Ammon's horn (tissue), 1 donor: ENCODE measurements around the gene LAT.
A peak's percentile ranks its signal among the peaks of the same experiment; 100 is the strongest.
"Not testable (repeated sequence)": the region's sequence is repeated elsewhere in the genome, so short reads cannot be mapped to it uniquely, and the experiment has no call there.

Experiments used
- DNase-seq: peaks from one replicate; pipeline ENCODE4 v3.0.0-alpha.2; 2016; ENCODE audit warnings: low spot score

Gene LAT

DNA sequence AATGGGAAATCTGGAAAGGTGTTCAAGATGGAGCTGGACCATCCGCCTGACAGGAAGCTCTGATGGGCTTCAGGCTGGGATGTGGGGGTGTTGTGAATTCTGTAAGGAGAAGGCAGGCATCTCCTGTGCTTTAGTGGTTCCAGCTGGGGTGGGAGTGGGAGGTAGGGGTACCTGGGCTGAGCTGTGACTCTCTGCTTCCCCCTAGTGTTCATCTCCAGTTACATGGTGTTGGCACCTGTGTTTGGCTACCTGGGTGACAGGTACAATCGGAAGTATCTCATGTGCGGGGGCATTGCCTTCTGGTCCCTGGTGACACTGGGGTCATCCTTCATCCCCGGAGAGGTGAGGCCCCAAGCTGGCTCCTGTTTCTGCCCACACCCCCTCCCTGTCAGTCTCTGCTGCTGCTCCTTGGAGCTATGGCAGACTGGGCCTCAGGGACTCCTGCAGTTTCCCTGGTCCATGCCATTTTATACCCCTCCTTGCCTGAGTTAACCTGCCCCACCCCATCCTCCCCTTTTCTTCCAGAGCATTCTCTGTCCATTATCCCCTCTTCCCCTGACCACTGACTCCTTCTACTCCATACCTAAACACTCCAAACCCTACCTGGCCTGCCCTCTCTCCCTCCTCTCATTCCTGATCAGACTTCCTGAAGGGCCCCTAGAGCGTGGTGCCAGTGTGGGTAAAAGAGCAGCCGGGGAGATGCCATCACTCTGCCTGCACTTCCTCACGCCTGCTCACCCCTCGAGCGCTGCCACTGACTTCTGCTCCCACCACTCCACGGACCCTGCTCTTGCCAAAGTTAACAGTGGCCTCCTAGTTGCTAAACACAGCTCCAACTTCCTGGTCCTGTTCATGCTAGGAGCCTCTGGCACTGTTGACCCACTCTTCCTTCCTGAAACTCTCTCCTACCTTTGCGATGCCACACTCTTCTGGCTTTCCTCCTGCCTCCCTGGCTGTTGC is 6.9 kb upstream of the LAT start:
- DNase-seq = no peak

DNA sequence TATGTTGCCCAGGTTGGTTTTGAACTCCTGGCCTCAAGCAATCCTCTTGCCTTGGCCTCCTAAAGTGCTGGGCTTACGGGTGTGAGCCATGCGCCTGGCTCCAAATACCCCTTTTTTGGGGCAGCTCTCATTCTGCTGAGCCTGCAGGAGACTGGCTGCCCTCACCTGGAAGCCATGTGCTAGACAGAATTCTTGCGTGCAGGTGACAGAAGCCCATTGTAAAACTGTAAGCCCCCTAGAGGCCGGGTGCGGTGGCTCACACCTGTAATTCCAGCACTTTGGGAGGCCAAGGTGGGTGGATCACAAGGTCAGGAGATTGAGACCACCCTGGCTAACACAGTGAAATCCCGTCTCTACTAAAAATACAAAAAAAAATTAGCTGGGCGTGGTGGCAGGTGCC is 4.5 kb upstream of the LAT start:
- not testable (repeated sequence) for DNase-seq

DNA sequence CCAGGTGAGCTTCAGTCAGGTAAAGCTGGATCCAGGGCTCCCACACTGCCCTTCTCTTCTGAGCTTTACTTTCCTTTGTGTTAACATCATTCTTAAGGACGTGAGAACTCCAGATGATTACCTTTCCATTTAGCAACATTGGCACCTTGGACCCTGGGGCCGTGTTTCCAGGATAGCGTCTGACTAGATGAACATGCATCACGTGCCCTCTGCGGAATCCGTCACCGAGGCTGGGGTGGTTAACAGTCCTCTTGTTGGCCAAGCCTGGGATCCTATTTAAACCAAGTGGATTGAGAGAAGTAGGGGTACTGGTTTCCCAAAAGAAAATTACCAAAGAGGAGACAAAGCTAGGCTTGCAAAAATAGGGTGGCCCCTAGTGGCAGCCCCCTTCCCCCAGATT is 3.9 kb upstream of the LAT start:
- DNase-seq = no peak

DNA sequence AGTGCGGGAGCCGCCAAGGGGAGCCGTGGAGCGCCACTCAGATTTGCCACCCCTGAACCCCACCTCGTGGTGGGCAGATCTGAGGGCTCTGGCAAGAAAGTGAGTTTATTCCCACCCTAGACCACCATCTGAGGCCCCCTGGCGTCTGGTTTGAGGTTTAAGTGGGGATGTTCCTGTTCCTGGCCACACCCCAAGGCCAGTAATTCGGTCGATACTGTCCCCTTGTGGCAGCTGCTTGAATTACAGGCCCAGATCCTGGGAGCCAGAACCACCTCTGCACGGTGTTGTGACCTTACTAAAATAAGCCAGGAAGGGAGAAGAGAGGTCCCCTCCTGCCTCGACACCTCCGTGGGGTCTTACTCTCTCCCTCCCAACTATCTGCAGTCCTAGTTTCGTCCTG is 3.3 kb upstream of the LAT start:
- DNase-seq = no peak

DNA sequence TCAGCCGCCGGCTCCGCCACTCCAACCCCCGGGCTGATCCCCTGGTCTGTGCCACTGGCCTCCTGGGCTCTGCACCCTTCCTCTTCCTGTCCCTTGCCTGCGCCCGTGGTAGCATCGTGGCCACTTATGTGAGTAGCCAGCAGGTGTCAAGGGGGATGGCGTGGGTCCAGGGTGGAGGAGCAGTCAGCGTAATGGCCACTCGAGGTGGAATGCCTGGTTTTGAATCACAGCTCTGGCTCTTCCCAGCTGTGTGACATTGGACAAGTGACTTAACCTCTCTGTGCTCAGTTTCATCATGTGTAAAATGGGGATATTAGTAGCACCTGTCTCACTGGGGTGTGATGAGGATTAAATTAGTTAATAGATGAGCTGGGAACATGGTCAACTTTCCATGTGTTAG is 2.4 kb upstream of the LAT start:
- DNase-seq = no peak

DNA sequence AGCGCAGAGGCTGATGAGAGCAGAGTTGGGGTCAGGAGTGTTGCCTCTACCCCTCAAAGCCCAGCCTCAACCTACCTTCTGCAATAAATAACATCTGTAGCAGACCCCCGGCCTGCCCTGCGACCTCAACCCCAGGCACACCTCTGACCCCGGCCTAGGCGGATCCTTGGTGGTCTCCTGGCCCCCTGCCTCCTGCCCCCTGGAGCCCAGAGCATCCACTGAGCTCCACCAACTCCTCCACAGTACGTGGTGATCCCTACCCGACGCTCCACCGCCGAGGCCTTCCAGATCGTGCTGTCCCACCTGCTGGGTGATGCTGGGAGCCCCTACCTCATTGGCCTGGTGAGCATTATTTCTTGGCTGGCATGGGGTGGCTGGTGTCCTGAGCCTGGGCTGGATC is 1.9 kb upstream of the LAT start:
- DNase-seq = no peak

DNA sequence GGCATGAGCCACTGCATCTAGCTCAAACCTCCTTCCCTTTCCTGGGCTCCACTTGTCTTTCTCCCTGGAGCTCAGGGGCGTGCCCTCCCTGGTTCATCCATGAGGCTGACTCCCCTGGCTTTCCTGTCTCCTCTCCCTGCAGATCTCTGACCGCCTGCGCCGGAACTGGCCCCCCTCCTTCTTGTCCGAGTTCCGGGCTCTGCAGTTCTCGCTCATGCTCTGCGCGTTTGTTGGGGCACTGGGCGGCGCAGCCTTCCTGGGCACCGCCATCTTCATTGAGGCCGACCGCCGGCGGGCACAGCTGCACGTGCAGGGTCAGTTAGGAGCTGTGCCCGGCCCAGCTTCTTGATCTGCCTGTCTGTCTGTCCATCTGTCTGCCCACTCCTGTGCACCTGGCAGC is 1.2 kb upstream of the LAT start:
- DNase-seq = no peak

DNA sequence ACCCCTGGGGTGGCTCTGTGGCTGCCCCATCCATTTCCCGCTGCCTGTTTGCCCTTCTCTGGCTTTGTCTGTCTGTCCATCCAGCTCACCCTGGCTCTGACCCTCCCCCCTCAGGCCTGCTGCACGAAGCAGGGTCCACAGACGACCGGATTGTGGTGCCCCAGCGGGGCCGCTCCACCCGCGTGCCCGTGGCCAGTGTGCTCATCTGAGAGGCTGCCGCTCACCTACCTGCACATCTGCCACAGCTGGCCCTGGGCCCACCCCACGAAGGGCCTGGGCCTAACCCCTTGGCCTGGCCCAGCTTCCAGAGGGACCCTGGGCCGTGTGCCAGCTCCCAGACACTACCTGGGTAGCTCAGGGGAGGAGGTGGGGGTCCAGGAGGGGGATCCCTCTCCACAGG is 761 bp upstream of the LAT start:
- no peak for DNase-seq

DNA sequence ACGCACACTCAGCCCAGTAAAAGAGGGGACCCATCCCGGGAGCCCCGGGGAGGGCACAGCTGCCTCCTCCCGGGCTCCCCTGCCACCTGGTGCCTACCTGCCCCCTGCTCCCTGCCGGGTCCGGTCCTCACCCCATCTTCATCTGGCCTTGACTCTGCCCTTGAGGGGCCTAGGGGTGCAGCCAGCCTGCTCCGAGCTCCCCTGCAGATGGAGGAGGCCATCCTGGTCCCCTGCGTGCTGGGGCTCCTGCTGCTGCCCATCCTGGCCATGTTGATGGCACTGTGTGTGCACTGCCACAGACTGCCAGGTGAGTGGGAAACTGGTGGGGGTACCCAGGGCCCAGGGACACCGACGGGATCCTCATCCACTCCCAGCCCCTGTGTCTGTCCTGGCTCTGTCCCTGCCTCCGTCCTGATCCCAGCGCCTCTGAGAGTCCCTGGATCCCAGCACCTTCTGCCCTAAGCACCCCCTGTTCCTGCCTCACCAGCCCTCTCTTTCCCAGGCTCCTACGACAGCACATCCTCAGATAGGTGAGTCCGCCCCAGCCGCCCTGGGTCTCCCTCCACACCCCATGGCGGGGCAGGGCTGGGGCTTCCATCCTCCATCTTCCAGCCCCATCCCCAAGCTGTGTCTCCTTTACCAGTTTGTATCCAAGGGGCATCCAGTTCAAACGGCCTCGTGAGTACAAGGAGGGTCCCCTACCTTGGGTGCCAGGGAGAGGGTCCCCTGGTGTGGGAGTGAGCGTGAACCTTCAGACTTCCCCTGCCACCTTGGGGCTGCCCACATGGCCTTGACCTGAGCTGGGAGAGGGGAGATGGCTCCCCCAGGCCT is 574 bp downstream of the LAT start:
- DNase-seq = no peak

DNA sequence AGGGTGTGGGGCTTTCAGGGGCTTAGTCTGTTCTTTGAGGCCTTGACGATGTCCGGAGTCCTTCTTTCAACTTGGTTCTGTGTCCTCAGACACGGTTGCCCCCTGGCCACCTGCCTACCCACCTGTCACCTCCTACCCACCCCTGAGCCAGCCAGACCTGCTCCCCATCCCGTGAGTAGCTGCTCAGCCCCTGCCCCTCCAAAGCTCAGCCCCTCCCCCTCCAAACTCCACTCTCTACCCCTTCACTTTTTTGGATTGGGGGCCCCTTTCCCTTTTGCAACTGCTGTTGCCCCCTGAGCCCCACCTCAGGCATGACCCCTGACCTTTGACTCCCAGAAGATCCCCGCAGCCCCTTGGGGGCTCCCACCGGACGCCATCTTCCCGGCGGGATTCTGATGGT is 1.2 kb downstream of the LAT start:
- no peak for DNase-seq

DNA sequence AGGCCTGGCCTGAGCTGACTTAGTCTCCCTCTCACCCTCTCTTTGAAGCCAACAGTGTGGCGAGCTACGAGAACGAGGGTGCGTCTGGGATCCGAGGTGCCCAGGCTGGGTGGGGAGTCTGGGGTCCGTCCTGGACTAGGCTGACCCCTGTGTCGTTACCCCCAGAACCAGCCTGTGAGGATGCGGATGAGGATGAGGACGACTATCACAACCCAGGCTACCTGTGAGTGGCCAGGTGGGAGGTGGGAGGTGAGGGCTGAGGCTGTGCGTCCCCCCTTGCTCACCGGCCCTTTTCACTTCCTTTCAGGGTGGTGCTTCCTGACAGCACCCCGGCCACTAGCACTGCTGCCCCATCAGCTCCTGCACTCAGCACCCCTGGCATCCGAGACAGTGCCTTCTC is 1.6 kb downstream of the LAT start:
- no peak for DNase-seq

DNA sequence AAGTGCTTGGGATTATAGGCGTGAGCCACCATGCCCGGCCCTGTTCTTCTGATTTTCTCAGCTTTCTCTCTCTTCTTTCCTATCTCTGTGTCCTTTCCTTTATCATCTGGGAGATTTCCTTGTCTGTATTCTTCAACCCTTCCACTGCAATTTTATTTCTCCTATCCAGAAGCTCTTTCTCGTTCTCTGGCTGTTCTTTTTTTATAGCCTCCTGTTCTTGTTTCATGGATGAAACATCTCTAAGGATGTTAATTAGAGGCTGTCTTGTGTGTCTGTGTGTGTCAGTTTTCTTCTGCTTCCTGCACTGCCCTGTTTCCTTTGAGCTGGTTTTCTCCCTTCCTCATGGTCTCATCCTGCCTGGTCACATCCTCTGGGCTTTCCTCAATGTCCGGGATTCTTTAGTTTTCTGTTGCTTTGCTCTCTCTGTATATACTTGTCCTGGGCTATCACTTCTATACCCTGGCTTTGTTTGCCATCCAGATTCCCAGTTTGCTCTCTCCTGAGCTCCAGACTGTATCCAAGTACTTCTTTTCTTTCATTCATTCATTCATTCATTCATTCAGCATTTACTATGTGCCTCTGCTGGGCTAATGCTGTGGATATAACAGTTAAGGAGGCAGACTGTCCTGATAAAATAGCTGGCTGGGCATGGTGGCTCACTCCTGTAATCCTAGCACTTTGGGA is 2.5 kb downstream of the LAT start:
- DNase-seq = no peak

DNA sequence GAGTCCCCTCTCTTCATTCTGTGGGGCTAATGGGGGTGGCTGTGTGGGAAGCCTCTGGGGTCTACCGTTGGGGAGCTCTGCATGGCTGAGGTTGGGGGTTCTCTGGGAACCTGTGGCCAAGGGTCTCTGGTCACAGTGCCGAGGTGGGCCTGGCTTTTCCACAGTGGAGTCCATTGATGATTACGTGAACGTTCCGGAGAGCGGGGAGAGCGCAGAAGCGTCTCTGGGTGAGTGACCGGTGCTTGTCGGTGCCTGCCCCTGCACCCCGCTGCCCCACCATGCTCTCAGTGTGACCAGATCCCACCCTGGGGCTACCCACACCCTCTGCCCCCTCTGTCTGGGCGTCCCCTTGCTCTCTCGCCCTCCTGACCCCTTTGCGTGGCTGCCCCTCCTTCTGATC is 4.5 kb downstream of the LAT start:
- no peak for DNase-seq

DNA sequence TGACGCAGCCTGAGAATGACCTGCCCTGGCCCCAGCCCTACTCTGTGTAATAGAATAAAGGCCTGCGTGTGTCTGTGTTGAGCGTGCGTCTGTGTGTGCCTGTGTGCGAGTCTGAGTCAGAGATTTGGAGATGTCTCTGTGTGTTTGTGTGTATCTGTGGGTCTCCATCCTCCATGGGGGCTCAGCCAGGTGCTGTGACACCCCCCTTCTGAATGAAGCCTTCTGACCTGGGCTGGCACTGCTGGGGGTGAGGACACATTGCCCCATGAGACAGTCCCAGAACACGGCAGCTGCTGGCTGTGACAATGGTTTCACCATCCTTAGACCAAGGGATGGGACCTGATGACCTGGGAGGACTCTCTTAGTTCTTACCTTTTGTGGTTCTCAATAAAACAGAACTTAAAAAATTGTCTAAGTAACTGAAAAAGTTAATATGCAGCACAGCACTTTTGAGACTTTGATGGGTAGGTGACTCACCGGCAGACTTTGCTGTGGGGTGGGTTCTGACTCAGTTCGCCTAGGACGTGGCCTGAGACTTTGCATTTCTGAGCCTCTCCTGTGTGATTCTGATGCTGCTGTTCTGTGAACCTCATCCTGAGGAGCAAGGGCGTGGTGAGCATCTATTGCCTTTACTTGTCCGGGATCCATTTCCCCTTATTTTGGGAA is 5.7 kb downstream of the LAT start:
- no peak for DNase-seq

DNA sequence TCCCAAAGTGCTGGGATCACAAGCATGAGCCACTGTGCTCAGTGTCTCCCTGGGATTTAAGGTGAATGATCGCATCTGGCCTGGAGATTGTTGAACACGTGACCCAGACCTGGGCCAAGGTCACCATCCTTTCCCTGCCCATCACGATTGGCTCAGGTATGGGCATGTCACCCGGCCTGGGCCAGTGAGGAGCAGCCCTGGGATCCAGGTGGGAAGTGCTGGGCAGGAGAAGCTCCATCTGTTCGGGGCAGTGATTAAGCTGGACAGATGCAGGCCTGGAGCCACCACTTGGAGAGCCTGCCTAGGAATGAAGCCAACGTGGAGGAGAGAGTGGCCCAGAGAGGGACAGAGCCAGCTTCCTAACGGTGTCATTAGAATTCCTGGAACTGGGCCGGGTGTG is 6.8 kb downstream of the LAT start:
- no peak for DNase-seq

DNA sequence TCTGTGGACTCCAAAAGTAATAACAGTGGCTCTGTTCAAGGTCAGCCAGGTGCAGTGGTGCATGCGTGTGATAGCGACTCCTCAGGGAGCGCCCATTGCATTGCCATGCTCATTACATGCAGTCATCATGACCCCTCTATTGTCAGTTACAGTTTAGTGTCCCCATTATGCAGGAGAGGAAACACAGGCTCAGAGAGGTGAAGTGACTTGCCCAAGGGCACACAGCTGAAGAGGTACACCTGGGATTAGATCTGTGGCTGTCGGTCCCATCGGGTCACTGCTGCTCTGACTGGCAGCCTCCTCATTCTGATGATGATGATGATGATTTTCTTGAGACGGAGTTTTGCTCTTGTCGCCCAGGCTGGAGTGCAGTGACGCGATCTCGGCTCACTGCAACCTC is 7.6 kb downstream of the LAT start:
- no peak for DNase-seq

DNA sequence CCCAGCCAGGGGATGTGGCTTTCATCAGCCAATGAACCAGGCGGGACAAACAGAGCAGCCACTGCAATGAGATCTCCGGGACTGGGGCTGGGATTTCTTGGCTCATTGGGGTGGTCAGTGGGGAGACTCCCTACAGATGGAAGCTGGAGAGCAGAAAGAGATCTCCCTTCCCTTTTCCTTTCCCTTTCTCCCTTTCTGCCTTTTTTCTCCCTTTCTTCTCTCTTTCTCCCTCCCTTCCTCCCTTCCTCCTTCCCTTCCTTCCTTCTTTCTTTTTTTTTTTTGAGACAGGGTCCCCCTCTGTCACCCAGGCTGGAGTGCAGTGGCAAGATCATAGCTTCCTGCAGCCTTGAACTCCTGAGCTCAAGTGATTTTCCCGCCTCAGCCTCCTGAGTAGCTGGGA is 14.0 kb downstream of the LAT start:
- DNase-seq = no peak

DNA sequence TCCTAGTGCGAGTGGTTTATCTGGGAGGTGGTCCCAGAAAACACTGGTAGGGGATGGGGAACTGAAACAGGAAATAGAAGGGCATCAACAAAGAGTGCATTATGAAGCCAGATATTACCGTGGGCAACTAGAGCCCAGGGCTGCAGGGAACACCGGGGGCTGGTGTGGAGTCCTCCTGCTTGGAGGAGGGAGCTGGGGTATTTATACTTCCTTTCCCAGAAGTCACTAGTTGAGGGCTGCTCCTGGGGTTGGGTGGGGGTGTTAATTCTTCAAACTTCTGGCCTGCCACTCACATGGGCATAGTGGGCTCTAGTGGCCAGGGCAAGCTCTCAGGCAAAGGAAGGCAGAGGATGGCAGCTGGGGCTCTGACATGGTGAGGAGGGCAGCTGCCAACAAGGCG is 14.7 kb downstream of the LAT start:
- DNase-seq = no peak

DNA sequence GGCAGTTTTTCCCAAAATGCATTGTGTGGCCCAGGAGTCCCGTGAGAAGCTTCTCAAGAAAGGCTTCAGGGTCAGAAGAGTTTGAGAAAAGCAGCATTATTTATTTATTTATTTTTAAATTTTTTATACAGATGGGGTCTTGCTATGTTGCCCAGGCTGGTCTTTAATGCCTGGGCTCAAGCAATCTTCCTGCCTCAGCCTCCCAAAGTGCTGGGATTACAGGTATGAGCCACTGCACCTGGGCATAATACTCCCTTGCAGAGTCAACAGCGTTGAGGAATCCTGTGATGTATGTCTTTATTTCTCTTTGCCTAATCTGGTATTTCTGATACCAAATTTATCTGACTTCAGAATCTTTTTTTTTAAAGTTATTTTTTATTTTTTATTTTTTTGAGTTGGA is 15.2 kb downstream of the LAT start:
- no peak for DNase-seq

DNA sequence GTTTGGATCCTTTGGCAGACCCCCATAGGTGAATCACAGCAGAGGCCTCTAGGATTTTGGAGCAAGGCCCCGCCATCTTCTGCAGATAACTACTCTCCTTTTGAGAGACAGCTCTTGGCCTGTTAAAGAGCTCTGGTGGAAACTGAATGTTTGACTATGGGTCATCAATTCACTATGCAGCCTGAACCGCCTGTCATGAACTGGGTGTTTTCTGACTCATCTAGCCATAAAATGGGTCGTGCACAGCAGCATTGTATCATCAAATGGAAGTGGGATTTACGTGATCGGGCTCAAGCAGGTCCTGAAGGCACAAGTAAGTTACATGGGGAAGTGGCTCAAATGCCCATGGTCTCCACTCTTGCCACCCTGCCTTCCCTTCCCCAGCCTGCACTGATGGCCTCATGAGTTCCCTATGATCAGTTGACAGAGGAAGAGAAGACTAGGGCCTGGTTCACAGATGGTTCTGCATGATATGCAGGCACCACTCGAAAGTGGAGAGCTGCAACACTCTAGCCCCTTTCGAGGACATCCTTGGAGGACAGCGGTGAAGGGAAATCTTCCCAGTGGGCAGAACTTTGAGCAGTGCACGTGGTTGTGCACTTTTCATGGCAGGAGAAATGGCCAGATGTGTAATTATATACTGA is 19.8 kb downstream of the LAT start:
- DNase-seq = not testable (repeated sequence)

DNA sequence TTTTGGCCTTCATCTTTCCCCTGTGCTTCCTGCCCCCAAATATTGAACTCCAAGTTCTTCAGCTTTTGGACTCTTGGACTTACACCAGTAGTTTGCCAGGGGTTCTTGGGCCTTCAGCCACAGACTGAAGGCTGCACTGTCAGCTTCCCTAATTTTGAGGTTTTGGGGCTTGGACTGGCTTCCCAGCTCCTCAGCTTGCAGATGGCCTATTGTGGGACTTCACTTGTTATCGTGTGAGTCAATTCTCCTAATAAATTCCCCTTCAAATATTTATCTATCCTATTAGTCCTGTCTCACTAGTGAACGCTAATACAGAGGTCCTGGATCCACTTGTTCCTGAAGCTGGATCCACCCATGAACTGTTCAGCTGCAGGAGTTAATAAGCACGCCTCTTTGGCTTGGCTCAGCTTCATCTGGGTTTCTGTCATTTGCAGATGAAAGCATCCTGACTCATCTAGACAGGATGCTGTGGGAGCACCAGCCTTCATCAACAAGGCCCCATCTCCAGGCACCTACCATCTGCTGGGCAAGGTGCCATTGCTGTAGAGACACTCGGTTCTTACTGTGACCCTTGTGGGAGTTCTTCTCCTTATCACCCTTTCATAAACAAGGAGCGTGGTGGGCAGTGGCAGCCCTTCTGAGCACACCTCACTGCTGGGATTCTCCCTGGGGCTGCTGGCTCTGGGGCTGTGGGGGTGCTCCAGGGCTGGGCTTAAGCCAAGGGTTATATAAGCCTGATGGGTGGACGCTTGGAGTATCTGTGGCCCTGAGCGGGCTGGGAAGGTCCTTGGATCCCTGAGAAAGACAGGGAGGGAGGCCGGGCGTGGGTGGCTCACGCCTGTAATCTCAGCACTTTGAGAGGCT is 23.1 kb downstream of the LAT start:
- peak; percentile 68 for DNase-seq
